ENCODE data around the gene ANKRD50. TPM values are rescaled to one million over a fixed set of nuclear protein-coding genes. Genes with fewer than 3 reads are reported as not detected.

Gene ANKRD50
- total and polyA plus RNA-seq, 9 of the 15 experiments (the other 6 are each of a cell fraction or from before 2014, with no cell fraction given) = 2.0 to 8.0 (median 6.2) TPM

DNA sequence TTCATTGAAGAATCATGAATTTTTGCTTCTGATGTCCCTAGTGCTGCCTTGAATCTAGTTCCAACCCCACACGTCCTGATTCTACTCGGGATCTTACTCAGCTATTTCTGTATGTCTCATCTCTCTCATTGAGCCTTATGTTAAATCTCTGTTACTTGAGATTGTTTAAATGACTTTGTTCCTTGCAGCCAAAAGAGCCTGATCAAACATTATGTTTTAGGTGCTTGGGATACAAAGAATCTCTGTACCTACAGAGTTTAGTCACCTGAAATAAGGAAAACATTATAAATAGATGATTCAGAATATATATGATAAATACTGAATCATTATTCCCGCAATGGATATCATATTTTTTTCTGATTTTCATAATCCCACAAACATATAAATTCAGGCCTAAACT, 13.7 kb upstream of the ANKRD50 start (continued):
- TF ChIP-seq, protein P1, sequence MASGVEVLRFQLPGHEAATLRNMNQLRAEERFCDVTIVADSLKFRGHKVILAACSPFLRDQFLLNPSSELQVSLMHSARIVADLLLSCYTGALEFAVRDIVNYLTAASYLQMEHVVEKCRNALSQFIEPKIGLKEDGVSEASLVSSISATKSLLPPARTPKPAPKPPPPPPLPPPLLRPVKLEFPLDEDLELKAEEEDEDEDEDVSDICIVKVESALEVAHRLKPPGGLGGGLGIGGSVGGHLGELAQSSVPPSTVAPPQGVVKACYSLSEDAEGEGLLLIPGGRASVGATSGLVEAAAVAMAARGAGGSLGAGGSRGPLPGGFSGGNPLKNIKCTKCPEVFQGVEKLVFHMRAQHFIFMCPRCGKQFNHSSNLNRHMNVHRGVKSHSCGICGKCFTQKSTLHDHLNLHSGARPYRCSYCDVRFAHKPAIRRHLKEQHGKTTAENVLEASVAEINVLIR (CRISPR knock-in tag; IDR thresholded peaks at IDR 0.05) = no peak
- TF ChIP-seq, protein P2, sequence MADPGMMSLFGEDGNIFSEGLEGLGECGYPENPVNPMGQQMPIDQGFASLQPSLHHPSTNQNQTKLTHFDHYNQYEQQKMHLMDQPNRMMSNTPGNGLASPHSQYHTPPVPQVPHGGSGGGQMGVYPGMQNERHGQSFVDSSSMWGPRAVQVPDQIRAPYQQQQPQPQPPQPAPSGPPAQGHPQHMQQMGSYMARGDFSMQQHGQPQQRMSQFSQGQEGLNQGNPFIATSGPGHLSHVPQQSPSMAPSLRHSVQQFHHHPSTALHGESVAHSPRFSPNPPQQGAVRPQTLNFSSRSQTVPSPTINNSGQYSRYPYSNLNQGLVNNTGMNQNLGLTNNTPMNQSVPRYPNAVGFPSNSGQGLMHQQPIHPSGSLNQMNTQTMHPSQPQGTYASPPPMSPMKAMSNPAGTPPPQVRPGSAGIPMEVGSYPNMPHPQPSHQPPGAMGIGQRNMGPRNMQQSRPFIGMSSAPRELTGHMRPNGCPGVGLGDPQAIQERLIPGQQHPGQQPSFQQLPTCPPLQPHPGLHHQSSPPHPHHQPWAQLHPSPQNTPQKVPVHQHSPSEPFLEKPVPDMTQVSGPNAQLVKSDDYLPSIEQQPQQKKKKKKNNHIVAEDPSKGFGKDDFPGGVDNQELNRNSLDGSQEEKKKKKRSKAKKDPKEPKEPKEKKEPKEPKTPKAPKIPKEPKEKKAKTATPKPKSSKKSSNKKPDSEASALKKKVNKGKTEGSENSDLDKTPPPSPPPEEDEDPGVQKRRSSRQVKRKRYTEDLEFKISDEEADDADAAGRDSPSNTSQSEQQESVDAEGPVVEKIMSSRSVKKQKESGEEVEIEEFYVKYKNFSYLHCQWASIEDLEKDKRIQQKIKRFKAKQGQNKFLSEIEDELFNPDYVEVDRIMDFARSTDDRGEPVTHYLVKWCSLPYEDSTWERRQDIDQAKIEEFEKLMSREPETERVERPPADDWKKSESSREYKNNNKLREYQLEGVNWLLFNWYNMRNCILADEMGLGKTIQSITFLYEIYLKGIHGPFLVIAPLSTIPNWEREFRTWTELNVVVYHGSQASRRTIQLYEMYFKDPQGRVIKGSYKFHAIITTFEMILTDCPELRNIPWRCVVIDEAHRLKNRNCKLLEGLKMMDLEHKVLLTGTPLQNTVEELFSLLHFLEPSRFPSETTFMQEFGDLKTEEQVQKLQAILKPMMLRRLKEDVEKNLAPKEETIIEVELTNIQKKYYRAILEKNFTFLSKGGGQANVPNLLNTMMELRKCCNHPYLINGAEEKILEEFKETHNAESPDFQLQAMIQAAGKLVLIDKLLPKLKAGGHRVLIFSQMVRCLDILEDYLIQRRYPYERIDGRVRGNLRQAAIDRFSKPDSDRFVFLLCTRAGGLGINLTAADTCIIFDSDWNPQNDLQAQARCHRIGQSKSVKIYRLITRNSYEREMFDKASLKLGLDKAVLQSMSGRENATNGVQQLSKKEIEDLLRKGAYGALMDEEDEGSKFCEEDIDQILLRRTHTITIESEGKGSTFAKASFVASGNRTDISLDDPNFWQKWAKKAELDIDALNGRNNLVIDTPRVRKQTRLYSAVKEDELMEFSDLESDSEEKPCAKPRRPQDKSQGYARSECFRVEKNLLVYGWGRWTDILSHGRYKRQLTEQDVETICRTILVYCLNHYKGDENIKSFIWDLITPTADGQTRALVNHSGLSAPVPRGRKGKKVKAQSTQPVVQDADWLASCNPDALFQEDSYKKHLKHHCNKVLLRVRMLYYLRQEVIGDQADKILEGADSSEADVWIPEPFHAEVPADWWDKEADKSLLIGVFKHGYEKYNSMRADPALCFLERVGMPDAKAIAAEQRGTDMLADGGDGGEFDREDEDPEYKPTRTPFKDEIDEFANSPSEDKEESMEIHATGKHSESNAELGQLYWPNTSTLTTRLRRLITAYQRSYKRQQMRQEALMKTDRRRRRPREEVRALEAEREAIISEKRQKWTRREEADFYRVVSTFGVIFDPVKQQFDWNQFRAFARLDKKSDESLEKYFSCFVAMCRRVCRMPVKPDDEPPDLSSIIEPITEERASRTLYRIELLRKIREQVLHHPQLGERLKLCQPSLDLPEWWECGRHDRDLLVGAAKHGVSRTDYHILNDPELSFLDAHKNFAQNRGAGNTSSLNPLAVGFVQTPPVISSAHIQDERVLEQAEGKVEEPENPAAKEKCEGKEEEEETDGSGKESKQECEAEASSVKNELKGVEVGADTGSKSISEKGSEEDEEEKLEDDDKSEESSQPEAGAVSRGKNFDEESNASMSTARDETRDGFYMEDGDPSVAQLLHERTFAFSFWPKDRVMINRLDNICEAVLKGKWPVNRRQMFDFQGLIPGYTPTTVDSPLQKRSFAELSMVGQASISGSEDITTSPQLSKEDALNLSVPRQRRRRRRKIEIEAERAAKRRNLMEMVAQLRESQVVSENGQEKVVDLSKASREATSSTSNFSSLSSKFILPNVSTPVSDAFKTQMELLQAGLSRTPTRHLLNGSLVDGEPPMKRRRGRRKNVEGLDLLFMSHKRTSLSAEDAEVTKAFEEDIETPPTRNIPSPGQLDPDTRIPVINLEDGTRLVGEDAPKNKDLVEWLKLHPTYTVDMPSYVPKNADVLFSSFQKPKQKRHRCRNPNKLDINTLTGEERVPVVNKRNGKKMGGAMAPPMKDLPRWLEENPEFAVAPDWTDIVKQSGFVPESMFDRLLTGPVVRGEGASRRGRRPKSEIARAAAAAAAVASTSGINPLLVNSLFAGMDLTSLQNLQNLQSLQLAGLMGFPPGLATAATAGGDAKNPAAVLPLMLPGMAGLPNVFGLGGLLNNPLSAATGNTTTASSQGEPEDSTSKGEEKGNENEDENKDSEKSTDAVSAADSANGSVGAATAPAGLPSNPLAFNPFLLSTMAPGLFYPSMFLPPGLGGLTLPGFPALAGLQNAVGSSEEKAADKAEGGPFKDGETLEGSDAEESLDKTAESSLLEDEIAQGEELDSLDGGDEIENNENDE (IDR thresholded peaks at IDR 0.05; ENCODE audit: low read depth, low read length) = no peak
- TF ChIP-seq SIN3B (IDR thresholded peaks at IDR 0.05; ENCODE audit: low read depth) (no peak), MAZ (CRISPR knock-in tag; conservative IDR thresholded peaks at IDR 0.05 in 1 of 2, IDR thresholded peaks at IDR 0.05 in 1 of 2) (no peak), ZNF253 (CRISPR knock-in tag; conservative IDR thresholded peaks at IDR 0.05) (no peak), SRSF3 (IDR thresholded peaks at IDR 0.05; ENCODE audit: insufficient read depth, low read length) (no peak), ZNF79 (CRISPR knock-in tag; IDR thresholded peaks at IDR 0.05; ENCODE audit: low read depth) (no peak), PURB (CRISPR knock-in tag; IDR thresholded peaks at IDR 0.05; ENCODE audit: low read depth) (no peak)
- TF ChIP-seq, protein P3, sequence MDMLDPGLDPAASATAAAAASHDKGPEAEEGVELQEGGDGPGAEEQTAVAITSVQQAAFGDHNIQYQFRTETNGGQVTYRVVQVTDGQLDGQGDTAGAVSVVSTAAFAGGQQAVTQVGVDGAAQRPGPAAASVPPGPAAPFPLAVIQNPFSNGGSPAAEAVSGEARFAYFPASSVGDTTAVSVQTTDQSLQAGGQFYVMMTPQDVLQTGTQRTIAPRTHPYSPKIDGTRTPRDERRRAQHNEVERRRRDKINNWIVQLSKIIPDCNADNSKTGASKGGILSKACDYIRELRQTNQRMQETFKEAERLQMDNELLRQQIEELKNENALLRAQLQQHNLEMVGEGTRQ (CRISPR knock-in tag; IDR thresholded peaks at IDR 0.05) = no peak
